Right lung (tissue), 5 donors: ENCODE measurements around the gene HEXIM2. TPM values are rescaled to one million over a fixed set of nuclear protein-coding genes. Genes with fewer than 3 reads are reported as not detected.

Experiments used
- DNase-seq, 2 donors: peaks; one replicate each; pipeline ENCODE4 v3.0.0-alpha.2; 2013
- polyA plus RNA-seq, 5 donors: library from polyadenylated mRNA; unstranded; fragments of 120-200 nt; gene quantifications; one replicate each; pipeline versions ENCODE4 v1.2.1 to v1.2.3, GENCODE V29; 2013; ENCODE audit warnings: inconsistent platforms in 1 of 5, low replicate concordance in 1 of 5; ENCODE audit not compliant: insufficient read length in 5 of 5, insufficient read depth in 1 of 5

The HEXIM2 gene
- polyA plus RNA-seq, 5 donors, result 8.0 to 11.1 (median 10.7) TPM

DNA sequence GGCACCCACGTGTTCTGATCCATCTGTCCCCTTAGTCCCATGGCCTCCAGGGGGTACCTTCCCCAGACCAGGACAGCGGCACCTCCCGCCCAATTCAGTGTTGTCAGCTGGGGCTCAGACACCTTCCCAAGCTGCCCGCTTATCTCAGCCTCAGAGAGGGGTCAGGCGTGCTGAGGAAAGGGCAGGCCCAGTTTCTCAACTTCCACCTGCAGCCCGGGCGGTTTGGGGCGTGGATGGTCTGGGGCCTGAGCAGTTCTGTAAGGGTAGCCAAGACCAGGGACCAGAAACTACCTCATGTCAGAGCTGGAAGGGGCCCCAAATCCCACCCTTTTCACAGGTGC lies 34.5 kb upstream of the HEXIM2 start:
- DNase-seq, result no peak

DNA sequence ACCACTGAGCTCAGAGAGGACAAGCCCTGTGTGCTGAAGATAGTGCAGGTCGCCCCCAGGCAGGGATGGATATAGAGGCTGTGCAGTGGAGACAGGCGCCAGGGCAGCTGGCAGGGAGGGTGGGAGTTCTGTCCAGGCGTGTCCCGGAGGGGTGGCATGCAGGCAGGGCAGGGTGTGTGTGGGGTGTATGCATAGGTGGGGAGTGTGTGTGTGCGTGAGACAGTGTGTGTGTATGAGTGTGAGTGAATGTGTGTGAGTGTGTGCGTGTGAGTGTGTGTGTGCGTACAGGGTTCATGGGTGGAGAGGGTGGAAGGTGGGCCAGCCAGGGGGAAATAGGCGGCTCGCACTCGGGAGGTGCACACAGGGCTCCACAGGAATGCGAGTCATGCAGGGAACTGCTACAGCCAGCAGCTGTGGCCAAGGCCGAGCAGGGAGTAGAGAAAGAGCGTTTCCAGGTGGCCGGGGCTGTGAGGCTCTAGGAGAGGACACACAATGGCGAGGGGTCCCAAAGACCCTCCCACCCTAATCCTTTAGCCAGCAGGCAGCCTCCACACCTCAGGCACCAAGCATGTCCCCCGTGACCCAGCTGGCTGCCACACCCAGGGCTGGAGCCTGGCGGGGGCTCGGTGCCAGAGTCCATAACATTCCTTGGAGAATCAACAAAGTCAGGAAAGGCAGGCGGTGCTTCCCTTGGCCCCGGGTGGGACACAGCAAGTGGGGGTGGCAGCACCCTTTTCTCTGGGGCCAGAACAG lies 34.0 kb upstream of the HEXIM2 start:
- no peak for DNase-seq

DNA sequence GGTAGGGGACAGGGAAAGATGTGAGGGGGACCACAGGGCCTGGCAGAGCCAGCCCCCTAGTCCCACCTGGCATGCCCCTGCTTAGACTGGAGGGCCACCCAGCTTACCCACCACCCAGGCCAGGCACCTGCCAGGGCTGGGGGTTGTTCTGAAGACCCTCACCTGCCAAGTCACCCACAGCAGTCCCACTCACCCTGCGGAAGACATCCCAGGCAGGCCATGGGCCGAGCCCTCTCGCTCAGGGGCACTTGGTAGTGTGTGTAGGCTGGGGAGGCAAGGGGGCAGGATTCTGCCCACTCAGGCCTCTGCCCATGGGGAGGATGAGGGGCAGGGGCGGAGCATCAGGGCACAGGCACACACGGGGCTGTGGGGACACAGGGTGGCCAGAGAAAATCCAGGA lies 33.3 kb upstream of the HEXIM2 start:
- no peak for DNase-seq

DNA sequence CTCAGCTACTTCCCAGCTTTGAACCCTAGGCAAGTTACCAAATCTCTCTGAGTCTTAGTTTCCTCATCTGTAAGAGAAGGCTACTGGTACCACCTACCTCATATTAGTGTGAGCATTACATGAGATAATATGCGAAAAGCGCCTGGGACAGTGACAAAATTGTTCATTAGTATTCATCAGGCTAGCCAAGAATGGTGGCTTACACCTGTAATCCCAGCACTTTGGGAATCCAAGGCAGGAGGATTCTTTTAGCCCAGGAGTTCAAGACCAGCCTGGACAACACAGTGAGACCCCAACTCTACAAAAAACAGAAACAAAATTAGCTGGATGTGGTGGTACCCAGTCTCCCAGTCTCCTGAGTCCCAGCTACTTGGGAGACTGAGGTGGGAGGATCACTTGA lies 32.7 kb upstream of the HEXIM2 start:
- no peak for DNase-seq

DNA sequence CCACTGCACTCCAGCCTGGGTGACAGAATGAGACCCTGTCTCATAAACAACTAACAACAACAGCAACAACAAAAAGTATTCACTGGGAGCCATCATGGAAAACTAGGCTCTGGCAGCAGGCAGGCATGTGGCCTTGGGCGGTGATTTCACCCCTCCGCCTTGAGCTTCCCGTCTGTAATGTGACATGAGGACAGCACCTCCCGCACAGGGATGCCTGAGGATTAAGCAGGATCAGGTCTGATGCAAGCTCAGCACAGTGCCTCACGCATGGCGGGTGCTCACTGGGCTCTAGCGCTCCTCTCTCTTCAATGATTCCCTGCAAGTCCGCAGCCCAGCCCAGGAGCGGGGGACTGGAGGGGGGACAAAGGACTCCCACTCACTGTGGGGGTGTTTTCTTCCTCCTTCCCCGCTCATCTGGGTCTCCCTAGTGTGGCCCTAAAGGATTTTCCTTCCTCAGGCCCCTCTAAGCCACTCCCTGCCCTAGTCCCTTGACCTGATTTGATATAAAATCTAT lies 32.2 kb upstream of the HEXIM2 start:
- DNase-seq, result no peak

GRCh38 chr17:45129940-45130680 lies 31.6 kb upstream of the HEXIM2 start:
- no peak for DNase-seq

DNA sequence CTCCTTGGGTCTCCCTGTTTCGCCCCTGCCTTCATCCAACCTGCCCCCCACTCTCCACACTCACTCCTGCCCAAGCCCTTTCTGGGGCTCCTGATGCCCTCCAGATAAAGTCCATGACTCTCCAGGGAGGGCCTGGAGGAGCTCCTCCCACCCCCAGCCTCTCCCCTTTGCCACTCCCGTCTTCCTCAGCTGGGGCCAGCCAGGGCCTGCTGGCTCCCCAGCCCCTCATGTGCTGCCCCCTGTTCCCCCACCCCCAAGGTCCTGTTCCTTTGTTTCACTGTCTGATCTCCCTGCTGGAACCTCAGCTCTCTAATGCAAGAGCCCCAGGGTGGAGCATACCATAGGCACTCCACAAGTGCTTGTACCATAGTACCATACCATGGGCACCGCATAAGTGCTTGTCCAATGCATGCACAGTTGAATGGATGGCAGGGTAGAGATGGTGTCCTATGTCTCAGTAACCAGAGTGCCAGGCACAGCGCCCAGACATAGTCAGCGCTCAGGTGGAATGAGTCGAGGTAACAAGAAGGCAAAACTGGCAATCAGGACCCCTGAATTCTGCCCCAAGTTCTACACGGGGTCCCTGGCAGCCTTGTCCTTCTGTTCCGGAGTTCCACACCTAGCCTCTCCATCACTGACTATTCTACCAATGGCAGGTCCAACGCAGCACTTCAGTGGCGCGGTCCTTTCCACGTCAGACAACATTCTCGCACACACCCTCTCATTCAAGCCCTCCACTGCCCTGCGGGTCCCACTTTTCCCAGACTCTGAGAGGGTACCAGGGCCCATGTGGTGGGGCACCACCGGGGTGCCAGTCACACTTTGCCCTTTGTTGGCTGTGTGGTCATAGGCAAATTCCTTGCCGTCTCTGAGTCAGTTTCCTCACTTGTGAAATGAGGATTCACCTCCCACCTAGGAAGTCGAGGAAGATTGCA lies 30.7 kb upstream of the HEXIM2 start:
- no peak for DNase-seq

GRCh38 chr17:45131616-45132319 lies 29.9 kb upstream of the HEXIM2 start:
- peak in 1 of 2 donors; percentile 45 for DNase-seq

GRCh38 chr17:45132320-45132571 lies 29.4 kb upstream of the HEXIM2 start, which contains the start of gene PLCD3:
Gene PLCD3, minus strand, starts transcription at chr17:45132515. Its CDS starts 105 bp downstream, at chr17:45132410.
- no peak for DNase-seq

- peak; percentile 82 to 84 for DNase-seq
These were observed 28.9 kb upstream of the HEXIM2 start for GRCh38 chr17:45132572-45133463.

DNA sequence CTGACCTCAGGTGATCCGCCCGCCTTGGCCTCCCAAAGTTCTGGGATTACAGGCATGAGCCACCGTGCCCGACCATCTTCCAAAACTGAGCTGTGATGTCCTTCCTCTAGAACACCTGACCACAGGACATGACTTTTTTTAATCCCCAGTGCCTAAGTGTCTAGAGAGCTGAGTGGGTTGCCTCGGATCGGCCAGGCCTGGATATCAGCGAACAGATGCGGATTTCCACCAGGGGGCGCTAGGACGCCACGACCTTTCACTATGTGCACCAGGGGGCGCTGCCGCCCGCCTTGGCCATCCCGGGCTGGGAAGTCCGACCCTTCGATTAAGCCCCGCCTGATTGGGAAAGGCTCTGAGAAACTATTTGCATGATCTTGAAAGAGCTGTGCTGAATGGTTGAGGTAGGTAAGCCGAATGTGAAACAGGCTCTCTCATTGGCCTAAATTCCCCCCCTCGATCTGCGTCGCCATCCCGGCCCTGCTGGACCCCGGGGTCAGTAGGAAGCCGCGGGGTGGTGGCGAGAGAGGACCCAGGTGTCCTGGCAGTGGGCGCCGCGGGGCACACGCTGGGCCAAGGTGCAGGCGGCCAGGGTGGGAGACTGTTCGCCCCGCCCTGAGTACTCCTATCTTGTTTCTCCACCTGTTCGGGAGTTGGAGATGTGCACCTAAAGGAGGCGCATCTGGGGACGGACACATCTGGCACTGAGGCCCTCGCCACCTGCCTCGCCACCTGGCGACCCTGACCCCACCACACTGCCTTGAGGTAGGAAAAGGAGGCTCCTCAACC lies 26.3 kb upstream of the HEXIM2 start, which contains the start of gene ACBD4:
Gene ACBD4, plus strand, starts transcription at position 496 of the 786 bp plus-strand sequence. CDS start 458 bp downstream, outside the sequence.
- DNase-seq, result peak; percentile 95 to 97

- no peak for DNase-seq
These were observed 25.5 kb upstream of the HEXIM2 start for GRCh38 chr17:45135978-45136791.

DNA sequence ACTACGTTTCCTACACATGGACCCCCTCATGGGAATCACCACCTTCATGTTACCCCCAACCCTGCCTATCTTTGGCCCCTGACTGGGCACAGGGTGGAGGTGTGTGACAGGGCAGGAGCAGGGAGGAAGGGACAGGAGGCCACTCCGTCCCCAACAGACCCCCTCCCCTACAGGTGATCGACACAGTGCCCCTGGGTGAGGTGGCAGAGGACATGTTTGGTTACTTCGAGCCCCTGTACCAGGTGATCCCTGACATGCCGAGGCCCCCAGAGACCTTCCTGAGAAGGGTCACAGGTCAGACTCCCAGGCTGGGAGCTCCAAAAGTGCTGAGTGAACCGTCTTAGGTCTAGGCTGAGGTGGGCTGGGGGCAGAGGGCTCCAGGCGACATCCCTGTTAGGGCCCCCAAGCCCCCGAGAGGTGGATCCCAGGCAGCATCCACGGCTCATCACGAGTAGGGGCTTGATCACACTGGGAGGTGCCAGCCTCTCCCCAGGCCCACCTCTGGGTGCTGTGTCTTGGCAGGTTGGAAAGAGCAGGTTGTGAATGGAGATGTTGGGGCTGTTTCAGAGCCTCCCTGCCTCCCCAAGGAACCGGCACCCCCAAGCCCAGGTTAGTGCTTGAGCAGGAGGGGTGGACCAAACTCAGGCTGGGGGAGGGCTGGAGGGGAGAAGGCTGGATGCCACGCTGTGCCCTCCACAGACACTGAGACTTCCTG lies 24.7 kb upstream of the HEXIM2 start:
- no peak for DNase-seq

GRCh38 chr17:45137561-45138305 lies 23.9 kb upstream of the HEXIM2 start:
- DNase-seq, result no peak

DNA sequence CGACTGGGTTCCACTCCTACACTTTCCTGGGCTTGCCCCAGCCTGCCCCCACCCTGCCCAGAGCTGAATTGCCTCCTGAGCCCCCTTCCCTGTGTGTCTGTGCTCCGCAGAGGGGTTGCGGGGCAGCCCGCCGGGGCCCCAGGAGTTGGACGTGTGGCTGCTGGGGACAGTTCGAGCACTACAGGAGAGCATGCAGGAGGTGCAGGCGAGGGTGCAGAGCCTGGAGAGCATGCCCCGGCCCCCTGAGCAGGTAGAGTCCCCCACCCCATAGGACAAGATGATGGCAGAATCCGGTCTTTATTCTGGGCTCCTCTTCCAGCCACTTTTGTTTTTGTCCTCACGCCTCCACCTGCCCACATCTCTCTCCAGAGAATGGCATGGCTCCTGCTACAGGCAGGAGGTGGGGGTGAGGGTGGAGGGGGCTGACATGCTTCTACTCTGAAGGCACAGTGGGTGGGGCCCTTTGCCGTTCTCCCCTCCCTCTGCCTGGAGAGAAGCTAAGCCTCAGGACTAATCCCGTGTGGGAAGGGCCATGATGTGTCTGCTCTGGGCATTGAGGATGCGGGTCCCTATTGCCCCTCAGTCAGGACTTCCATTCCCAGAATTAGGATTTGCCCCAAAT lies 22.7 kb upstream of the HEXIM2 start:
- DNase-seq, result no peak

DNA sequence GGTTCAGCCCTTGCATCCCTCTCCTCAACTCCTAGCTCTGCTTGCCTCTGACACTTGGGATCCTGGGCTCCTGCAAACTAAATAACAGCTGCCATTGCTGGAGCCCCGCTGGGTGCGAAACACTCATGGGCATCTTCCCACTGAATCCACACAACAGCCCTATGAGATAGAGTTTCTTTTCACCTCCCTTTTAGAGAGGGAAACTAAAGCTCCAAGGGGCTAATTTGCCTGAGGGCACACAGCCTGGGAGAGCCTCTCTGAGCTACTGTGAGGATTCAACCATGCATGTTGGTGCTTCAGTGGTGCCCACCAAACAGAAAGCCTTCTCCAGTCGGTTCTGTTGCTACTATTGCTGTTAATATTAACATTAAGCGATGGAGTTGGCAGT lies 22.1 kb upstream of the HEXIM2 start:
- no peak for DNase-seq
